IMR-90 (cell line): ENCODE measurements around the gene STUB1. TPM values are rescaled to one million over a fixed set of nuclear protein-coding genes. Genes with fewer than 3 reads are reported as not detected.

ENCODE experiments used
- ATAC-seq: fragments of 200-7000 bp; cut with Tn5 transposase; 2 replicates; pipeline ENCODE4 v1.9.1; 2020; ENCODE audit warnings: low read depth, mild to moderate bottlenecking, moderate library complexity
- BruUV-seq: library from RNA; stranded (reverse); fragments of 400-500 nt; replicated peaks from 2 replicates; lab custom pipeline; 2021; lab: Mats Ljungman, UMichigan
- CTCF ChIA-PET: fragments of 300-600 bp; formaldehyde crosslinking; extraction: SDS; loops from one replicate; lab custom pipeline; 2021; ENCODE audit warnings: antibody characterized with exemption; lab: Yijun Ruan, JAX
- POLR2A ChIA-PET: fragments of 300-600 bp; sonication (Branson Sonifier 250); formaldehyde crosslinking; loops from one replicate; lab custom pipeline; 2022; ENCODE audit warnings: antibody characterized with exemption; ENCODE audit not compliant: unreplicated experiment; lab: Charles Lee
- DNase-seq: peaks from one replicate; pipeline ENCODE4 v3.0.0; 2013
- H2AFZ ChIP-seq: replicated peaks from 2 replicates; pipeline ENCODE3; 2013; ENCODE audit warnings: low read length, mild to moderate bottlenecking; ENCODE audit not compliant: poor library complexity
- H2AK5ac ChIP-seq: 2 replicates; pipeline ENCODE4 v1.6.1; 2013; ENCODE audit warnings: low read depth, low read length, inconsistent platforms
- H2AK9ac ChIP-seq: replicated peaks from 2 replicates; pipeline ENCODE3; 2013; ENCODE audit warnings: mild to moderate bottlenecking, low read depth, low read length, moderate library complexity; ENCODE audit not compliant: poor library complexity
- H2BK120ac ChIP-seq: 2 replicates; pipeline ENCODE4 v1.6.1; 2013; ENCODE audit warnings: low read depth, low read length, inconsistent platforms
- H2BK15ac ChIP-seq: 3 replicates; pipeline ENCODE4 v1.6.1; 2013; ENCODE audit warnings: low read depth, low read length, inconsistent platforms
- H2BK20ac ChIP-seq: 2 replicates; pipeline ENCODE4 v1.6.1; 2013; ENCODE audit warnings: low read depth, mild to moderate bottlenecking, inconsistent platforms, low read length, moderate library complexity
- H2BK5ac ChIP-seq: 2 replicates; pipeline ENCODE4 v1.6.1; 2013; ENCODE audit warnings: mild to moderate bottlenecking, low read depth, low read length, inconsistent platforms; ENCODE audit not compliant: poor library complexity, severe bottlenecking
- H3K14ac ChIP-seq: replicated peaks from 2 replicates; pipeline ENCODE4 v1.6.1; 2013; ENCODE audit warnings: low read depth, low read length, inconsistent platforms
- H3K18ac ChIP-seq: 2 replicates; pipeline ENCODE4 v1.6.1; 2013; ENCODE audit warnings: low read depth, low read length, control low read depth
- H3K23ac ChIP-seq: 2 replicates; pipeline ENCODE4 v1.6.1; 2013; ENCODE audit warnings: low read depth, low read length, inconsistent platforms
- H3K27ac ChIP-seq: 2 replicates; pipeline ENCODE4 v1.5.1; 2013; ENCODE audit warnings: mild to moderate bottlenecking, control low read depth, low read length; ENCODE audit not compliant: insufficient read depth
- H3K27me3 ChIP-seq: 2 replicates; pipeline ENCODE4 v1.6.1; 2013; ENCODE audit warnings: low read length; ENCODE audit not compliant: control insufficient read depth, insufficient read depth
- H3K36me3 ChIP-seq: 2 replicates; pipeline ENCODE4 v1.6.1; 2013; ENCODE audit warnings: low read length, mixed read lengths; ENCODE audit not compliant: control insufficient read depth, insufficient read depth
- H3K4ac ChIP-seq: 2 replicates; pipeline ENCODE4 v1.6.1; 2013; ENCODE audit warnings: low read depth, low read length, inconsistent platforms
- H3K4me1 ChIP-seq: 2 replicates; pipeline ENCODE4 v1.6.1; 2013; ENCODE audit warnings: low read length, mixed read lengths; ENCODE audit not compliant: control insufficient read depth, insufficient read depth
- H3K4me2 ChIP-seq: 2 replicates; pipeline ENCODE4 v1.6.1; 2013; ENCODE audit warnings: low read depth, mild to moderate bottlenecking, control low read depth, low read length, moderate library complexity
- H3K4me3 ChIP-seq: 2 replicates; pipeline ENCODE4 v1.5.1; 2013; ENCODE audit warnings: low read depth, mild to moderate bottlenecking, control low read depth, low read length, moderate library complexity; ENCODE audit not compliant: insufficient read depth
- H3K56ac ChIP-seq: 2 replicates; pipeline ENCODE4 v1.6.1; 2013; ENCODE audit warnings: low read length, inconsistent platforms; ENCODE audit not compliant: insufficient read depth; ENCODE audit errors: extremely low read depth
- H3K79me1 ChIP-seq, 2 experiments: 2 replicates each; pipeline ENCODE4 v1.6.1; 2013; ENCODE audit warnings: low read length in 2 of 2, inconsistent platforms in 1 of 2, low read depth in 1 of 2
- H3K9ac ChIP-seq: 2 replicates; pipeline ENCODE4 v1.6.1; 2013; ENCODE audit warnings: low read depth, low read length, control low read depth
- H3K9me1 ChIP-seq: 2 replicates; pipeline ENCODE4 v1.6.1; 2013; ENCODE audit warnings: low read length, inconsistent platforms; ENCODE audit not compliant: insufficient read depth
- H3K9me3 ChIP-seq: 2 replicates; pipeline ENCODE4 v1.6.1; 2013; ENCODE audit warnings: low read length; ENCODE audit not compliant: control insufficient read depth, insufficient read depth
- H4K20me1 ChIP-seq: 2 replicates; pipeline ENCODE4 v1.6.1; 2013; ENCODE audit warnings: low read length, inconsistent platforms; ENCODE audit not compliant: insufficient read depth
- H4K5ac ChIP-seq: 2 replicates; pipeline ENCODE4 v1.6.1; 2013; ENCODE audit warnings: mild to moderate bottlenecking, low read depth, low read length, control low read depth
- H4K8ac ChIP-seq, 2 experiments: 2 replicates each; pipeline ENCODE4 v1.6.1; 2013; ENCODE audit warnings: low read depth in 2 of 2, low read length in 2 of 2, control low read depth in 1 of 2, inconsistent platforms in 1 of 2
- H4K91ac ChIP-seq: 2 replicates; pipeline ENCODE4 v1.6.1; 2013; ENCODE audit warnings: low read depth, low read length, inconsistent platforms; ENCODE audit not compliant: insufficient read depth
- BHLHE40 ChIP-seq: fragments of 150-350 bp; IDR thresholded peaks from 2 replicates; pipeline ENCODE4 v1.6.1; 2016; ENCODE audit warnings: mild to moderate bottlenecking, low read depth, low read length
- CEBPB ChIP-seq: IDR thresholded peaks from 2 replicates; pipeline ENCODE4 v1.6.1; 2012; ENCODE audit warnings: low read depth, low read length, improper control_type of control experiment
- CHD1 ChIP-seq: IDR thresholded peaks from 2 replicates; pipeline ENCODE4 v1.6.1; 2012; ENCODE audit warnings: low read depth, low read length, improper control_type of control experiment
- FOS ChIP-seq: fragments of 150-350 bp; IDR thresholded peaks from 2 replicates; pipeline ENCODE4 v1.6.1; 2016; ENCODE audit warnings: low read depth, low read length
- MAZ ChIP-seq: IDR thresholded peaks from 2 replicates; pipeline ENCODE4 v1.6.1; 2012; ENCODE audit warnings: low read depth, mild to moderate bottlenecking, low read length, improper control_type of control experiment, moderate library complexity, borderline replicate concordance
- MXI1 ChIP-seq: IDR thresholded peaks from 2 replicates; pipeline ENCODE4 v1.6.1; 2012; ENCODE audit warnings: low read depth, mild to moderate bottlenecking, low read length, moderate library complexity, borderline replicate concordance
- NFE2L2 ChIP-seq: fragments of 150-350 bp; IDR thresholded peaks from 2 replicates; pipeline ENCODE4 v1.6.1; 2016; ENCODE audit warnings: low read depth, mild to moderate bottlenecking, low read length
- POLR2A ChIP-seq: IDR thresholded peaks from 2 replicates; pipeline ENCODE4 v1.6.1; 2012; ENCODE audit warnings: mild to moderate bottlenecking, low read depth, low read length
- RCOR1 ChIP-seq: IDR thresholded peaks from 2 replicates; pipeline ENCODE4 v1.6.1; 2012; ENCODE audit warnings: mild to moderate bottlenecking, low read length, improper control_type of control experiment; ENCODE audit not compliant: insufficient replicate concordance
- RFX5 ChIP-seq: IDR thresholded peaks from 2 replicates; pipeline ENCODE4 v1.8.0; 2012; ENCODE audit warnings: low read depth, mild to moderate bottlenecking, low read length, moderate library complexity
- WGBS, 2 experiments: methylation state at CpG; one replicate each; pipeline versions ENCODE4 v1.1.5 to v1.1.7; 2013; ENCODE audit warnings: missing lambda C conversion rate in 2 of 2; ENCODE audit not compliant: insufficient read length in 1 of 2; ENCODE audit errors: extremely low coverage in 2 of 2; 5-methylcytosine and 5-hydroxymethylcytosine counted together
- dilution Hi-C: fragments of 300-500 bp; cut with HindIII; formaldehyde crosslinking; loops from one replicate; pipeline ENCODE4 v1.14.3; 2018; ENCODE audit warnings: low sequenced_read_pairs; ENCODE audit not compliant: unreplicated experiment
- in situ Hi-C: fragments of 300-500 bp; cut with MboI; formaldehyde crosslinking; loops from 3 replicates; pipeline ENCODE4 v1.14.3; 2019; ENCODE audit warnings: low sequenced_read_pairs, inconsistent platforms, mixed read lengths
- intact Hi-C: fragments of 100-400 bp; cut with micrococcal nuclease; formaldehyde crosslinking; loops from 2 replicates; pipeline ENCODE4 v1.10.0; 2022
- polyA plus RNA-seq, 3 experiments: library from polyadenylated mRNA; depleted of rRNA; stranded (reverse); fragments of >200 nt; gene quantifications; 2 replicates each; pipeline ENCODE4 v1.2.3, GENCODE V29; 2012; ENCODE audit warnings: low replicate concordance in 1 of 3
- total RNA-seq: library from RNA; depleted of rRNA; stranded (reverse); fragments of >200 nt; gene quantifications from 2 replicates; pipeline ENCODE4 v1.2.3, GENCODE V29; 2012
- TF ChIP-seq, protein P1 (sequence below): fragments of 150-350 bp; IDR thresholded peaks from 2 replicates; pipeline ENCODE4 v1.6.1; 2017; ENCODE audit warnings: mild to moderate bottlenecking, antibody characterized with exemption, low read length, low read depth
- TF ChIP-seq, protein P2 (sequence below): conservative IDR thresholded peaks from 2 replicates; pipeline ENCODE4 v1.5.1; 2012; ENCODE audit warnings: mild to moderate bottlenecking, low read depth, low read length, improper control_type of control experiment
- TF ChIP-seq, protein P3 (sequence below): fragments of 150-350 bp; IDR thresholded peaks from 2 replicates; pipeline ENCODE4 v1.6.1; 2016; ENCODE audit warnings: low read depth, mild to moderate bottlenecking, low read length, moderate library complexity, borderline replicate concordance

Gene STUB1
- total and polyA plus RNA-seq, 2 of the 4 experiments (the other 2 are of a cell fraction) = 183 to 186 TPM

DNA sequence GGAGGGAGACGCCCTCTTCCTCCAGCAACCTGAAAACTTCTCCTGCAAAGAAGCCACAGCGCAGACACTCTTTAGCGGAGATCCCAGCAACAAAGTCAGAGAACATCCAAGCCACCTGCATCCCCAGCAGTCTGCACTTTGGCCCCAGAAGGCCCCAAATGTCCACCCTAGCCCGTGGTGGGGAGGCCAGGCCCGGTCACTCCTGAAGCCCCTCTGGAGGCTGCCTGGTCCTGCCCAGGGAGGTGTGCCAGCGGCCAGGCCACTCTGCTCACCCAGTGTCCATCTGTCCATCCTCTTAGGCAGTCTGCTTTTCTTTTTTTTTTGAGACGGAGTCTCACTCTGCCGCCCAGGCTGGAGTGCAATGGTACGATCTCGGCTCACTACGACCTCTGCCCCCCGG lies 52.1 kb downstream of the STUB1 start:
- Histone ChIP-seq H3K9ac (no peak overlapping the region), H3K36me3 (peaks cover 46% of the 10 kb centered on the region), H2BK15ac (no peak overlapping the region), H4K20me1 (peaks cover 4% of the 10 kb centered on the region), H3K79me1 (peaks cover 0 to 7% of the 10 kb centered on the region in 2 experiments; a peak in 2 of 4 replicates), H3K27ac (no peak overlapping the region), H4K5ac (no peak overlapping the region), H3K23ac (no peak overlapping the region), H2BK20ac (no peak overlapping the region), H3K4ac (no peak overlapping the region), H3K14ac (no peak overlapping the region), H2BK120ac (no peak overlapping the region), H4K91ac (no peak overlapping the region), H2AFZ (no peak overlapping the region), H2AK5ac (no peak overlapping the region), H3K9me3 (no peaks in the 10 kb centered on the region), H3K56ac (no peak overlapping the region), H2AK9ac (no peak overlapping the region), H3K4me1 (peaks cover 3% of the 10 kb centered on the region), H3K4me2 (no peak overlapping the region), H3K18ac (no peak overlapping the region), H3K4me3 (no peak overlapping the region), H4K8ac (no peak overlapping the region), H2BK5ac (no peak overlapping the region), H3K9me1 (peaks cover under 1% of the 10 kb centered on the region; the same call in 1 of the 2 replicates), H3K27me3 (no peaks in the 10 kb centered on the region)
- CTCF ChIA-PET = no interaction called here
- TF ChIP-seq MXI1 = no peak
- TF ChIP-seq NFE2L2 = no peak
- TF ChIP-seq CHD1 = no peak
- TF ChIP-seq CEBPB = no peak
- TF ChIP-seq RCOR1 = no peak
- TF ChIP-seq, protein P1, sequence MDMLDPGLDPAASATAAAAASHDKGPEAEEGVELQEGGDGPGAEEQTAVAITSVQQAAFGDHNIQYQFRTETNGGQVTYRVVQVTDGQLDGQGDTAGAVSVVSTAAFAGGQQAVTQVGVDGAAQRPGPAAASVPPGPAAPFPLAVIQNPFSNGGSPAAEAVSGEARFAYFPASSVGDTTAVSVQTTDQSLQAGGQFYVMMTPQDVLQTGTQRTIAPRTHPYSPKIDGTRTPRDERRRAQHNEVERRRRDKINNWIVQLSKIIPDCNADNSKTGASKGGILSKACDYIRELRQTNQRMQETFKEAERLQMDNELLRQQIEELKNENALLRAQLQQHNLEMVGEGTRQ = no peak
- TF ChIP-seq FOS = no peak
- TF ChIP-seq, protein P2, sequence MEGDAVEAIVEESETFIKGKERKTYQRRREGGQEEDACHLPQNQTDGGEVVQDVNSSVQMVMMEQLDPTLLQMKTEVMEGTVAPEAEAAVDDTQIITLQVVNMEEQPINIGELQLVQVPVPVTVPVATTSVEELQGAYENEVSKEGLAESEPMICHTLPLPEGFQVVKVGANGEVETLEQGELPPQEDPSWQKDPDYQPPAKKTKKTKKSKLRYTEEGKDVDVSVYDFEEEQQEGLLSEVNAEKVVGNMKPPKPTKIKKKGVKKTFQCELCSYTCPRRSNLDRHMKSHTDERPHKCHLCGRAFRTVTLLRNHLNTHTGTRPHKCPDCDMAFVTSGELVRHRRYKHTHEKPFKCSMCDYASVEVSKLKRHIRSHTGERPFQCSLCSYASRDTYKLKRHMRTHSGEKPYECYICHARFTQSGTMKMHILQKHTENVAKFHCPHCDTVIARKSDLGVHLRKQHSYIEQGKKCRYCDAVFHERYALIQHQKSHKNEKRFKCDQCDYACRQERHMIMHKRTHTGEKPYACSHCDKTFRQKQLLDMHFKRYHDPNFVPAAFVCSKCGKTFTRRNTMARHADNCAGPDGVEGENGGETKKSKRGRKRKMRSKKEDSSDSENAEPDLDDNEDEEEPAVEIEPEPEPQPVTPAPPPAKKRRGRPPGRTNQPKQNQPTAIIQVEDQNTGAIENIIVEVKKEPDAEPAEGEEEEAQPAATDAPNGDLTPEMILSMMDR = no peak
- TF ChIP-seq POLR2A = no peak
- TF ChIP-seq, protein P3, sequence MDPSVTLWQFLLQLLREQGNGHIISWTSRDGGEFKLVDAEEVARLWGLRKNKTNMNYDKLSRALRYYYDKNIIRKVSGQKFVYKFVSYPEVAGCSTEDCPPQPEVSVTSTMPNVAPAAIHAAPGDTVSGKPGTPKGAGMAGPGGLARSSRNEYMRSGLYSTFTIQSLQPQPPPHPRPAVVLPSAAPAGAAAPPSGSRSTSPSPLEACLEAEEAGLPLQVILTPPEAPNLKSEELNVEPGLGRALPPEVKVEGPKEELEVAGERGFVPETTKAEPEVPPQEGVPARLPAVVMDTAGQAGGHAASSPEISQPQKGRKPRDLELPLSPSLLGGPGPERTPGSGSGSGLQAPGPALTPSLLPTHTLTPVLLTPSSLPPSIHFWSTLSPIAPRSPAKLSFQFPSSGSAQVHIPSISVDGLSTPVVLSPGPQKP = no peak
- no peak for TF ChIP-seq MAZ
- no peak for TF ChIP-seq RFX5
- TF ChIP-seq BHLHE40 = no peak
- POLR2A ChIA-PET = no interaction called here
- BruUV-seq = no TSS peak
- ATAC-seq = no peak
- in situ Hi-C loops = no loop called here
- intact Hi-C loops = no loop called here
- 84% methylated on average over 6 of the region's 12 CpGs; no CpG with 5 or more reads in 1 of the 2 experiments for WGBS, 2 experiments
- dilution Hi-C loops = no loop called here
- DNase-seq = no peak
